ENCODE results near the gene DNAI2.
A peak's percentile ranks its signal among the peaks of the same experiment; 100 is the strongest.

DNAI2 gene

DNA sequence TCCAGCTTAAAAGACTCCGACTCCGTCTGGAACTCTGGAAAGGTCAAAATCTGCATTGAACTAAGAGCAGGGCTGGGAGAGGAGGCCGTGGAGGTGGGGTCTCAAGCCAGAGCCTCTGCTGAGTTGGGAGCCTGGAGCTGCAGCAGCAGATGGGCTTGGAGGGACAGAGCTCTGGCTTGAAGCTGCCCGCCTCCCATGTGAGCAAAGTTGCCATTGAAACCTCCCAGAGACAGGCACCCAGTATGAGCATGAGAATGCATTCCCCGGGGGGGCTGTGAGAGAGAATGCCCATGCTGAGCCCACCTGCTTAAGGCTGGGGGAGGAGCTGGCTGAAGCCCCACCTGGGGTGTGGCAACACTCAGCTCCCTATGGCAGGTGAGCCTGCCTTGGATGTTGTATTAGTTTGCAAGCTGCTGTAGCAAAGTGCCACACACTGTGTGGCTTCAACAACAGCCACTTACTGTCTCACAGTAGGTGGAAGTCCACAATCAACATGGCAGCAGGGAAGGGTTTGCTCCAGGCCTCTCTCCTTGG lies 61.6 kb downstream of the DNAI2 start:
- DNase-seq (ENCODE audit: extremely low read depth in 1 of 2, low read depth in 1 of 2) = no peak

DNA sequence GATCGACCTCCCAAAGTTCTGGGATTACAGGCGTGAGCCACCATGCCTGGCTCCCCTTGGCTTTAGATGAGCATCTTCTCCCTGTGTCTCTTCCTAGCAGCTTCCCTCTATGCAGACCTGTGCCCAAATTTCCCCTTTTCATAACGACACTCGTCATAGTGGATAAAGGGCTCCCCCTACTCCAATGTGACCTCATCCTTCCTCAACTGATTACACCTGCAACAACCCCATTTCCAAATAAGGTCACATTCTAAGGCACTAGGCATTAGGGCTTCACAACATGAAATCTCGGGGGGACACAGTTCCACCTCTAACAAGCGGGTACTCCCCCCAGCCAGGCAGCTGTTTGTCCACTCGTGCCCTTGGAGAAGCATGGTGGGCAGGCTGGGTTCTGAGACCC lies 62.3 kb downstream of the DNAI2 start:
- no peak for DNase-seq (ENCODE audit: extremely low read depth in 1 of 2, low read depth in 1 of 2)

DNA sequence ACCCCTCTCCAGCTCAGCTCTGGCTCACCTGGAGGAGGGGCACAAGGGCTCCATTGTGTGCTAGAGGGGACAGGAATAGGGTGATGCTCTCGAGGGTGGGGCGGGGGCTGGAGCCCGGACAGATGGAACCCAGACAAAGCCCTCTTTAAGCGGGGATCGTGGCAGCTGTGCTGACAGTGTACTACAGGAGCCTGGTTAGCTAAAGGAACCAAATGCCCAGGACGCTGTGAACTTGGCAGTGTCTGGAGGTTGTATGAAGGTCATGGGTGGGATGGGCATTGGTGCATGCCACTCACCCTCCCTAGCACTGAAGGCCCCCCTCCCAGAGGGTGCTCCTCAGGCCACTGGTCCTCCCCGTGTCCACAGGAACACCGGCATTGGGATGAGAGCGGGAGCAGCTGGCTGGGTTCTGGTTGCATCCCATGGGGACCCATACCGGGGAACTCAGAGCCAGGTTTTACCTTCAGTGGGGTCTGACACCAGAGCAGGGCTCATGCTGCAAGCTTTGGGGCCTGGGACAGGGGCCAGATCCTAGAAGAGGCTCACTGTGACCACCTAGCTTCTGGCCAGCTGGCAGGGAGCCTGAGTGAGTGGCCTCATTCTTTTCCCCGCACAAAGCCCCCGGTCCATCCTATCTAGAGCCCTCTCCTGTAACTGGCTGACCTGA lies 63.9 kb downstream of the DNAI2 start:
- no peak for DNase-seq (ENCODE audit: extremely low read depth in 1 of 2, low read depth in 1 of 2)

DNA sequence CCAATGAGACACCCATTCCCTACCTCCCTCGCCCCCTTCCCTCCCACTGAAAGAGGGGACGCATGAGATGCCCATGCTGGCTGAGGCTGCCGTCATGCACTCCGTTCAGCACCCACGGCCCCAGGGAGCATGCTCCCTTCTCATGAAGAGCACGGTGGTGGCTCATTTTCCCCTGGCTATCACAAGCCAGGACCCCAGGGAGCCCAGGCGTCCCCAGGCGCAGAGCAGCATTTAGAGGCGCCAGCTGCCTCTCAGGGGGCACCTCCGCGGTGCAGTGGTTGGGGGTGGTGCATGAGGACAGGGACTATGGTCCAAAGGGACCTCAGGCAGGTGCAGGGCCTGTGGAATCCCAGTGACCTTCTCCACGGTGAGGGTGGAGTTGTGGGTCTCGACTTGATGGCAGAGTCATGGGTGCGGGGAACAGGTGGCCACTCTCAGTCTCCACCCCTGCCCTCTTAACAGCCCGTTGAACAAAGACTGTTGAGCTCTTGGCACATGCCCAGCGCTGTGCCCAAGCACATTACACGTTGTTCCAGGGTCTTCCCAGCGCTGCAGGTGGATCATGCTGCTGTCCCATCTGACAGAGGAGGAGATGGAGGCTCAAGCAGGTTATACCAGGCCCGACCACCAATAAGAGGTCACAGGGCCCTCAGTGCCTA lies 65.6 kb downstream of the DNAI2 start:
- no peak for DNase-seq (ENCODE audit: extremely low read depth in 1 of 2, low read depth in 1 of 2)

DNA sequence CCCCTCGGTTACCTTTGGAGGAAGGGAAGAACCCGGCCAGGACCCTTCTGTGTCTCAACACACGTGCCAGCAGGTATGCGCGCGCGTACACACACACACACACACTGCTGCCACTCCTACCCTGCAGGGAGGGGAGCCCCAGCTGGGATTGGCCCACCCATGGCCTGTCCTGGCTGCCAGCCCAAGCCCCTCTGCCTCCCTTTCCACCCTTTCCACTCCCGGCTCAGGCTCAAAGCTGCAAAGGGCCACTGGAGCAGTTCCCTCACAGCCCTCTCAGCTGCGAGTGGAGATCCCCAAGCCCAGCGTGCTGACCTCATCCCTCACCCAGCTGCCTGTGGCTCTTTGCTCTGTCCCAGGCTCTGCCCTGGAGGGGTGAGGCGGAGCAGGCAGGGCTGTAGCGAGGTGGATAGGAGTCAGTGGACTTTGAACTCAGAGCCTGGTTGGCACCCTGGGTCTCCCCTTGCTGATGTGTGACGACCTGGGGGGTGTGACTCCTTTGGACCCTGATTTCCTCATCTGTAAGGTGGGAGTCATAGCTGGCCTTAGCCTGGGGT lies 66.5 kb downstream of the DNAI2 start:
- DNase-seq (ENCODE audit: extremely low read depth in 1 of 2, low read depth in 1 of 2) = no peak

DNA sequence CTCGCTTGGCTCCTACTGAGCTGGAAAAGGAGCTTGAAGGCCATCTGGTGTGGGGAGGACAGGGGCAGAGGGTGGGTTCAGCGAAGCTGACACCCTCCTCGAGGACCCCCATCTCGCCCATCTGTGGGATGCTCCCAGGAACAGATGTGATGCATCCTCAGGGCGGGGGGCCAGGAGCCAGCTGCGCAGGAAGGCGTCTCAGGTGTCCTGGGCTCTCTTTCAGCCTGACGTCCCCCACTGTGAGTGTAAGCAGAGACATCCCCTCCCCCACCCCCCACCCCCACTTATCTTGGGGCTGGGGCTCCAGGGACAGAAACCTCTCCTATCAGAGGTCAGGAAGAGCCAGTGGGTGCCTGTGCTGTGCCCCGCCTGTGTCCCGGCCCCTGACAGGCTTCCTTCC lies 68.2 kb downstream of the DNAI2 start:
- DNase-seq (ENCODE audit: extremely low read depth in 1 of 2, low read depth in 1 of 2) = no peak

DNA sequence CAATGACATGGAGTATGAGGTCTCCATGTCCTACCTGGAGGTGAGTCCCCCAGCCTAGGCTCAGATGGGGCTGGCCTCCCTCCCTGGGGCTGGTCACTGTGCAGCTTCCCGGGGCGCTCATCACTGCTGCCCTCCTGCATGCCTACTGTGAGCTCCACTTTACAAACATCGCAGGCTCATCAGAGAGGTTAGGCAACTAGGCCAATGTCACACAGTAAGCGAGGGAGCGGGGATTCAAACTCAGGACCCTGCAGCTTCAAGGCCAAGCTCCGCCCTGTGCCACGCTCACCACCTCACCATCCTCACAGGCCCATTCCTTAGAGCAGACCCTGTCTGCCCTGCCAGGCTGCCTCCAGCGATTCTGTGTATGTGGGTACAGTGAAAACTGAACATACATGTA lies 69.1 kb downstream of the DNAI2 start:
- no peak for DNase-seq (ENCODE audit: extremely low read depth in 1 of 2, low read depth in 1 of 2)

DNA sequence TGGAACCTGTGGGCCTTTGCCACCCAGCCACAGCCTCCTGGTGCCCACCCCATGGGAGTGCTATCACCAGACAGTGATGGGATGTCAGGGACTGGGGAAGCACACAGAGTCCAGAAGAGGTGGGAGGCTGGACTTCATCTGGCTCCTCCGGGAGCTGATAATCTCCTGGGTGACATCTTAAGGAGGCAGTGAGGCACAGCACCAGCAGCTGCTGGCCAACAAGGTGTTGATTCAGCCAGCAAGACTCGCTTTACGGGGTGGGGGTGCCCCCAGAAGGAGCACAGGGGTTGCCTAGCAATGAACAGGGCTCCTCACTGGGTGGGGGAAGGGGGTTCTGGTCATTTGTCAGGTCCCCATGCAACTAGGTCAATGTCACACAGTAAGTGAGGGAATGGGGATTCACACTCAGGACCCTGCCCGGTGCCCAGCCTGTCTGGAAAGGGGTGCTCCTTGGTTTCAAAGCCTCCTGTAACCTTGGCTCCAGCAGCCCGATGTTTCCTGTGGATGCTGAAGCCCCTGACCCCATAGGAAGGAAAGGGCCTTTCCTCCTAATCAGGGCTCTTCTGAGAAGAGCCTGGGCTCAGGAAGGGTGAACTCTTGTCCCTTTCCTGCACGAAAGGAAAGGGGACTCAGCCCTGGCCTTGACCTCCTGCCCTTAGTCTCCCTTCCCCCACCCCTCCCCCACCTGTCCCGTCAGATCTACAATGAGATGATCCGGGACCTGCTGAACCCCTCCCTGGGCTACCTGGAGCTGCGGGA lies 69.7 kb downstream of the DNAI2 start:
- no peak for DNase-seq (ENCODE audit: extremely low read depth in 1 of 2, low read depth in 1 of 2)

DNA sequence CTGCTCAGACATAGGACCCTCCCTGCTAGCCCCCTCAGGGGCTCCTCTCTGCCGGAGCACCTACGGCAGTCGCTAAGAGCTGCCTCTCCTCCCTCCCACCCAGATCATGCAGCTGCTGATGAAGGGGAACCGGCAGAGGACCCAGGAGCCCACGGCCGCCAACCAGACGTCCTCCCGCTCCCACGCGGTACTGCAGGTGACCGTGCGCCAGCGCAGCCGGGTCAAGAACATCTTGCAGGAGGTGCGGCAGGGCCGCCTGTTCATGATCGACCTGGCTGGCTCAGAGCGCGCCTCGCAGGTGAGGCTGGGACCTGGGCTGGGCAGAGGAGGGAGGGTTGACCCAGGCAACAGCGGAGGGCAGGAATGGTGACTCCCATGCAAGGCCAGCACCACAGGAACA lies 70.6 kb downstream of the DNAI2 start:
- DNase-seq (ENCODE audit: extremely low read depth in 1 of 2, low read depth in 1 of 2) = no peak

DNA sequence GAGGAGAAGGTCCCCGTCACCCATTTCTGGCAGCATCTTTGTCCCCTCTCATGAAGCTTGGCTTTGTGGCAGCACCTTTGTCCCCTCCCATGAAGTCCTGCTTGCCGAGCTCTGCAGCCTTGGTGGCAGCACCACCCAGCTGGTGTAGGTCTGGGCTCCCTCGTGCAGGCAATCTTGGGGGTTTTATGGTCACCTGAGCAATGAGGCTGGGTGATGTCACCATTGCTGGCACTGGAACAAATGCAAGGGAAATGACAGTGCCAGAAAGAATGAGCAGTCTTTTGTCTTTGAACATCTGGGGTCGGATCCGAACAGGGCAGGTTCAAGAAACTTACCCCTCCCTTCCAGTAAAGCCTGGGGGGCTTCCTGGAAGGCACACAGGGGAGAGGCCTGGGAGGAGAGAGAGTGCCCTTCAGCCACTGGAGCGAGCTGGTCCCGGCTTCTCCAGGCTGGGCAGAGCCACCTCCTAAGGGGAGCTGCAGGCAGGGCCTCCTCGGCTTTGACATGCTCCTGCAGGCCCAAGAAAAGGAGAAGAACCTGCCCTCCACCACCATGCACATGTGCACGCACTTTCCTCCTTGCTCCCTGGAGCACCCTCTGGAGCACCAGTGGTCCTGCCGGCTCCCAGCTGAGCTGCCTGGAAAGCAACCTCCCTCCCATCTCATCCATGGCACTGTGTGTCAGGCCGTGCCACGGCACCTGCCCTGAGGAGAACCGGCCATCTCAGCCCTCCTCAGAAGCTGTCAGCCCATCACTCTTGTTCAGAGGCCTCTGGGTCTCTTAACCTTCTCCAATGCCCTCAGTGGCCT lies 71.6 kb downstream of the DNAI2 start:
- no peak for DNase-seq (ENCODE audit: extremely low read depth in 1 of 2, low read depth in 1 of 2)

DNA sequence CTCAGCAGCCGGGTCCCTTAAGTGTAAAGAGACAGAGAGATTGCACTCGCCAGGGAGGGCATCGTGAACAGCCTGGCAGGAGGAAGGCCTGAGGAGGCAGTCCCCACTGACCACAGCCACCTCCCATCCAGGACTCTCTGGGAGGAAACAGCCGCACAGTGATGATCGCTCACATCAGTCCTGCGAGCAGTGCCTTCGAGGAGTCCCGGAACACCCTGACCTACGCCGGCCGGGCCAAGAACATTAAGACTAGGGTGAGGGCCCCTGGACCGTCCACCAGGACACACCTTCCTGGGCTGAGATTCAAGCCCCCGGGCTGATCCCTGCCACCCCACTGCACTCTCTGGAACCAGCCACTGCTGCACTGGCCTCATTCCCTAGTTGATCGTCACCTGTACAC lies 73.6 kb downstream of the DNAI2 start:
- no peak for DNase-seq (ENCODE audit: extremely low read depth in 1 of 2, low read depth in 1 of 2)

DNA sequence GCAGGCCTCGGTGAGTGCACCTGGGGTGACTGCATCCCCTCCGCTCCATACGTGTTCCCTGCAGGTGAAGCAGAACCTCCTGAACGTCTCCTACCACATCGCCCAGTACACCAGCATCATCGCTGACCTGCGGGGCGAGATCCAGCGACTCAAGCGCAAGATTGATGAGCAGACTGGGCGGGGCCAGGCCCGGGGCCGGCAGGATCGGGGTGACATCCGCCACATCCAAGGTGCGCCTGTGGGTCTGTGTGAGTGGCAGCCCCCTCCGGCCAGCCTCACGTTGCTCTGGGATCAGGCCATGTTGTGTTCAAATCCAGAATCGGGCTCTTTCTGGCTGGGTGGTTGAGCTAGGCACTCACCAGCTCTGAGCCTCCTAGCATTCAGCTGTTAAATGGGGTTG lies 75.1 kb downstream of the DNAI2 start:
- no peak for DNase-seq (ENCODE audit: extremely low read depth in 1 of 2, low read depth in 1 of 2)

DNA sequence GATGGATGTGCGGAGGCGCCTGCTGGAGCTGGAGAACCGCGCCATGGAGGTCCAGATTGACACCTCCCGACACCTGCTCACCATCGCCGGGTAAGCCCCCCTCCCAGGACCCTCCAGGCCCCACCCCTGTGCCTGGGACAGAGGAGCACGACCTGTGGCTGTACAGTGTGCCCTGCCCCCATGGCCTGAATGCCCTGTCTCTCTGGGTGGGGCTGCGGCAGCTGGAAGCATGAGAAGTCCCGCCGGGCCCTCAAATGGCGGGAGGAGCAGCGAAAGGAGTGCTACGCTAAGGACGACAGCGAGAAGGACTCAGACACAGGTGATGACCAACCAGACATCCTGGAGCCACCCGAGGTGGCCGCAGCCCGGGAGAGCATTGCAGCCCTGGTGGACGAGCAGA lies 76.5 kb downstream of the DNAI2 start:
- DNase-seq (ENCODE audit: extremely low read depth in 1 of 2, low read depth in 1 of 2) = no peak

DNA sequence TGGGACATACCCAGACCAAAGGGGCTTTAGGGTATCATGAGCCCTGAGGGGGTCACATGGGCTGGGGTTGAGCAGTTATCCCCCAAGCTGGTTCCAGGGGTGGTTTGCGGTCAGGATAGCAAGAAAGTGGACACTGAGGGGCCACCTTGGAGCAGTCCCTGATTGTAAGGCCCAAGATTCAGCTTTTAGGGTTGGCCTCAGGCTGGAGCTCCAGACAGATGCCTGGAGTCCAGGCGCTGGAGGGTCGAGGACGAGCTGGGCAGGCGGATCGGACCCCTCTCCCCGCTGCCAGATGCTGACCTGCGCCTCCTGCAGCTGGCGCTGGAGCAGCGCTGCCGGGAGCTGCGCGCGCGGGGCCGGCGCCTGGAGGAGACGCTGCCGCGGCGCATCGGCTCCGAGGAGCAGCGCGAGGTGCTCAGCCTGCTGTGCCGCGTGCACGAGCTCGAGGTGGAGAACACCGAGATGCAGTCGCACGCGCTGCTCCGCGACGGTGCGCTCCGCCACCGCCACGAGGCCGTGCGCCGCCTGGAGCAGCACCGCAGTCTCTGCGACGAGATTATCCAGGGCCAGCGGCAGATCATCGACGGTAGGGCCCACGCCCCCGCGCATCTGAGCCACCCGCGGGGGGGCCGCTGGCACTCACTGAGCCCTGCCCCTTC lies 77.6 kb downstream of the DNAI2 start:
- no peak for DNase-seq (ENCODE audit: extremely low read depth in 1 of 2, low read depth in 1 of 2)

DNA sequence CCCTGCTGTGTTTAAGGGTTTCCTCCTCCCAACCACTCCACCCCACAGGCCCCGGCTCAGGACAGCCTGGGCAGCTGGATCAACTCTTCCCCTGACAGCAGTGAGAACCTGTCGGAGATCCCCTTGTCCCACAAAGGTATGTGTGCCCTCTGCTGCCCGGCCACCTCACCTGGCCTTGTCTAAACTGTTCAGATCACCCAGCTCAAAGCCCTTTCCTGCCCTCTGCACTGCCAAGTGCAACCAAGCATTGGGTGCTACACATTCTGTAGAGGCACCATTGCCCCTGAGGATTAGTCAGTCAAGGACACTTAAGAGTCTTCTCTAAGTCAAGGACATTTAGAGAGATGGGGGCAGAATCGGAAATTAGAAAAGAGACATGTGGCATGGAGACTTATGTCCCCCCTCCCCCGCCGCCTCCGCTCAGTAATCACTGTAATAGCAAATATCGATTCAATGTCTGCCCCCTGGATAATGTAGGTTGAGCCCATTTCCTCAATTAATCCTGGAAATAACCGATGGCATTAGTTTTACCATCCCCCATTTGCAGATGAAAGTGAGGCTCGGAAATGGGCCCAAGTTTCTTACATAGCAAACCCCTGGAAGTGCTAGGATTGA lies 79.5 kb downstream of the DNAI2 start:
- no peak for DNase-seq (ENCODE audit: extremely low read depth in 1 of 2, low read depth in 1 of 2)

DNA sequence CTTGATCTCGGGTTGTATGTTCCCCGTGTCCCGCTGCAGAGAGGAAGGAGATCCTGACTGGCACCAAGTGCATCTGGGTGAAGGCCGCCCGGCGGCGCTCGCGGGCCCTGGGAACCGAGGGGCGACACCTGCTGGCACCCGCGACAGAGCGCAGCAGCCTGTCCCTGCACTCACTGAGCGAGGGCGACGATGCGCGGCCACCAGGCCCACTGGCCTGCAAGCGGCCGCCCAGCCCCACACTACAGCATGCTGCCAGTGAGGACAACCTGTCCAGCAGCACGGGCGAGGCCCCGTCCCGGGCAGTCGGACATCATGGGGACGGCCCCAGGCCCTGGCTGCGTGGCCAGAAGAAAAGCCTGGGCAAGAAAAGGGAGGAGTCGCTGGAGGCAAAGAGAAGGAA lies 80.1 kb downstream of the DNAI2 start:
- peak in 1 of 2 donors; percentile 35 for DNase-seq (ENCODE audit: extremely low read depth in 1 of 2, low read depth in 1 of 2)

DNA sequence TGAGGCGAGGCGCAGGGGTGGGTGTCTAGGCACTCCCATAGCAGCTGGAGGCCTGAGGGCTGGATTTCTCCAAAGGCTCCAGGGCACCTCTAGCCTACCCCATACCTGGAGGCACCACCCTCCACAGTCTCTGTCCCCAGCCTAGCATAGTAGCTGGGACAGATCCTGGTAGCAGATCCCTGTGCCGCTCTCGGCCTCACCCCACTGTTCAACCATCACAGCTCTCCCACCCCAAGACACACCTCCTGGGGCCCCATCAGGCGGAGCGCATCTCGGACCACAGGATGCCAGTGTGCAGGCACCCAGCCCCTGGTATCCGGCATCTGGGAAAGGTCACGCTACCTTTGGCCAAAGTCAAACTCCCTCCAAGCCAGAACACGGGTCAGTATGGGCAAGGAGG lies 80.5 kb downstream of the DNAI2 start:
- no peak for DNase-seq (ENCODE audit: extremely low read depth in 1 of 2, low read depth in 1 of 2)

DNA sequence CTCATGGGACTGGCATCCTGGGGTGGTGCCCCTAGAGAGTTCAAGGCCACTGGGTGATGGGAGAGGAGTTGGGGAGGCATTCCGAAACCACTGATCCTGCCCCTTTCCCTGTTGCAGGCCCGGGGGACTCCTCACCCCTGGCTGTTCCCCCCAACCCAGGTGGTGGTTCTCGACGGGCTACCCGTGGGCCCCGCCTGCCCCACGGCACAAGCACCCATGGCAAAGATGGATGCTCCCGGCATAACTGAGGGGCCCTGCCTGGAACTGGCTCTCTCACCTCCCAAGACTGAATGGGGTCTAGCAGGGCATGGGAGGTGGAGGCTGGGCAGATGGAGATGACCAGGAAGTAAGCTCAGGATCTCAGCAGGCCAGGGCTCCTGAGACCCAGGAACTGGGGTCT lies 81.0 kb downstream of the DNAI2 start:
- no peak for DNase-seq (ENCODE audit: extremely low read depth in 1 of 2, low read depth in 1 of 2)

DNA sequence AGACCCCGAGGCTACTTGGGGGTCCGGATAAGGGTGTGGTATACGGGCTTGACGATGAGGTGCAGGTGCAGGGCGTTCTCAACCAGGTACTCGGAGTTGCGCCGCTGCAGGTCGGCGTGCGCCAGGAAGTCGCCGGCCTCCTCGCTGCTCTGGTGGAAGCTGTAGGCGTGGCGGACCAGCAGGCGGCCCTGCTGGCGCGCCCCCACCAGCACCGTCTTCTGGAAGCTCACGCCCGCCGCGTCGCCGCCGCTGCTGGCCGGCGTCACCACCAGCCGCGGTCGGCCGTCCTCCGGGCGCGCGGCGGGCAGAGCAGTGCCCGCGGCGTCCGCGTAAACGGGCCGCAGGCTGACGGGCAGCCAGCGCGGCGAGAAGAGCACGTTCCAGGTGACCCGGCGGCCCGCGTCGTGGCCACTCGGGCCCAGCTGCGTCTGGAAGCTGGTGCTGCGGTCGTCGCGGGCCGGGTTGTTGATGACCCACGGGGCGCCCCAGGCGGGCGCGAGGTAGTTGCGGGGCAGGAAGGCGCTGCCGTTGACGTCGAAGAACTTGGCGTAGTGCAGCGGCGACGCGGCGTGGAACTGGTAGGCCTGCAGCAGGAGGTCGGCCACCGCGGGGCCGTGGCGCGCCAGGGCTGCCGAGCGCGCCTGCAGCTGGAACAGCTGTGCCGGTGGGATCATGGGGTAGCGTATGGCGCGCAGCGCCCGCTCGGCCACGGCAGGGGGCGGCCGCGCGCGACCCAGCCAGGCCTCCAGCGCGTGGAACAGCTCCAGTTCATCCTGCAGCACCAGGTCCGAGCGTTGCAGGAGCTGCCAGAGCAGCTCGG lies 82.8 kb downstream of the DNAI2 start:
- DNase-seq (ENCODE audit: extremely low read depth in 1 of 2, low read depth in 1 of 2) = no peak
